Natural killer cell (primary cell): ENCODE data around the gene PTPMT1. TPM values are rescaled to one million over a fixed set of nuclear protein-coding genes. Genes with fewer than 3 reads are reported as not detected.
A peak's percentile ranks its signal among the peaks of the same experiment; 100 is the strongest.

Experiments used
- ATAC-seq, 3 donors: fragments of 150-1000 bp in 2 of 3; fragments of 200-7000 bp in 1 of 3; cut with Tn5 transposase; 1 replicate in 1 of 3; 2 replicates in 2 of 3; pipeline ENCODE4 v1.10.0; 2021; ENCODE audit warnings: mild to moderate bottlenecking in 2 of 3, moderate library complexity in 2 of 3
- DNase-seq, 2 donors: peaks; one replicate each; pipeline versions ENCODE4 v3.0.0 to v3.0.0-alpha.2; 2013 to 2021; ENCODE audit warnings: mixed read lengths in 1 of 2
- H3K27ac ChIP-seq: one replicate; pipeline ENCODE4 v1.5.1; 2013; ENCODE audit warnings: mild to moderate bottlenecking, low read length
- H3K27me3 ChIP-seq: one replicate; pipeline ENCODE4 v1.6.1; 2013; ENCODE audit warnings: low read length; ENCODE audit not compliant: control insufficient read depth, insufficient read depth
- H3K36me3 ChIP-seq: one replicate; pipeline ENCODE4 v1.6.1; 2013; ENCODE audit warnings: low read length; ENCODE audit not compliant: control insufficient read depth, insufficient read depth
- H3K4me1 ChIP-seq: one replicate; pipeline ENCODE4 v1.6.1; 2013; ENCODE audit warnings: low read length; ENCODE audit not compliant: control insufficient read depth, insufficient read depth
- H3K4me3 ChIP-seq: one replicate; pipeline ENCODE4 v1.5.1; 2013; ENCODE audit warnings: low read length
- H3K9me3 ChIP-seq: one replicate; pipeline ENCODE4 v1.6.1; 2013; ENCODE audit warnings: low read length; ENCODE audit not compliant: control insufficient read depth, insufficient read depth
- H3K27ac Mint-ChIP-seq, 2 donors: one replicate each; pipeline ENCODE4 v1.8.0; 2022; ENCODE audit warnings: mild to moderate bottlenecking in 2 of 2, mixed read lengths in 2 of 2, moderate library complexity in 1 of 2
- H3K27me3 Mint-ChIP-seq, 2 donors: one replicate each; pipeline ENCODE4 v1.8.0; 2022; ENCODE audit warnings: low read depth in 2 of 2, mixed read lengths in 2 of 2
- H3K36me3 Mint-ChIP-seq: one replicate; pipeline ENCODE4 v1.8.0; 2022; ENCODE audit warnings: mixed read lengths
- H3K4me1 Mint-ChIP-seq, 2 donors: one replicate each; pipeline ENCODE4 v1.8.0; 2022; ENCODE audit warnings: mixed read lengths in 2 of 2
- H3K4me3 Mint-ChIP-seq: one replicate; pipeline ENCODE4 v1.8.0; 2022; ENCODE audit warnings: mild to moderate bottlenecking, moderate library complexity, mixed read lengths
- H3K9me3 Mint-ChIP-seq, 2 donors: one replicate each; pipeline ENCODE4 v1.8.0; 2022; ENCODE audit warnings: mixed read lengths in 2 of 2
- CTCF ChIP-seq: fragments of 200-600 bp; IDR thresholded peaks from one replicate; pipeline ENCODE4 v1.8.0; 2022; ENCODE audit warnings: antibody characterized with exemption
- WGBS: methylation state at CpG from one replicate; pipeline ENCODE4 v1.1.7; 2013; ENCODE audit warnings: missing lambda C conversion rate; ENCODE audit not compliant: insufficient coverage; 5-methylcytosine and 5-hydroxymethylcytosine counted together
- intact Hi-C: fragments of 100-400 bp; cut with micrococcal nuclease; formaldehyde crosslinking; loops from one replicate; pipeline ENCODE4 v1.14.2; 2022
- total RNA-seq, 4 donors: library from RNA; stranded (reverse); fragments of 120-200 nt in 1 of 4; gene quantifications; one replicate each; pipeline versions ENCODE4 v1.2.3 to v1.2.4, GENCODE V29; 2013 to 2022

The PTPMT1 gene
- total RNA-seq, 3 donors from 2014 or later (not counting 1 experiment from before 2014, with no cell fraction given): 19.4 to 28.6 (median 20.4) TPM

DNA sequence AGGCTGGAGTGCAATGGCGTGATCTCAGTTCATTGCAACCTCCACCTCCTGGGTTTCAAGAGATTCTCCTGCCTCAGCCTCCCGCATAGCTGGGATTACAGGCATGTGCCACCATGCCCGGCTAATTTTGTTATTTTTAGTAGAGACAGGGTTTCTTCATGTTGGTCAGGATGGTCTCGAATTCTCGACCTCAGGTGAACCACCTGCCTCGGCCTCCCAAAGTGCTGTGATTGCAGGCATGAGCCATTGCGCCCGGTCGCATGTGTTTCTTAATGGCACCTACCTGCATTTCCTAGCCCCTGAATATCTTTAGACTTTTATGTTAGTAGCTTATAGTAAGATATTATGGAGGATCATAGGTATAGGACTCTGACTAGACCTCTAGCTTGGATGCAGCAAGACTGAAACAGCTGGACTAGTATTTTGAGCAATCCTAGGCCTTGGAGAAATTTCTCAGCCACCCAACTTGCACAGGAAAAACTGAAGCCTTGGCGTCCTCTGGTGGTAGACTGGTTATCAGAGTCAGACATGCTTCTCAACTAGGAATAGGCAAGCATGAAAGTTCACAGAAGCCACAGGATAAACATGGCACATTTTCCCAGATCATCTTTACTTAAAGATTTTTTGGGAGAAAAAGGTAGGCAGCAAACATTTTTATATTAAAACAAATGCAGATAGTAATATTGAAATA is 51.5 kb downstream of the PTPMT1 start:
- Histone ChIP-seq H3K4me3 (no peak overlapping the region), H3K9me3 (no peaks in the 10 kb centered on the region), H3K4me1 (peaks cover 19% of the 10 kb centered on the region), H3K36me3 (peaks cover 20% of the 10 kb centered on the region), H3K27ac (no peak overlapping the region), H3K27me3 (no peaks in the 10 kb centered on the region)
- H3K4me3 Mint-ChIP-seq: peak overlapping the region; percentile 81
- TF ChIP-seq CTCF: no peak
- H3K9me3 Mint-ChIP-seq: no peaks in the 10 kb centered on the region
- DNase-seq (peak in 1 of 2 donors; percentile 35), ATAC-seq (no peak)
- WGBS: 91% methylated on average over 10 of the region's 10 CpGs
- H3K27ac Mint-ChIP-seq: no peak overlapping the region
- intact Hi-C loops: no loop called here
- peaks cover 0 to 5% of the 10 kb centered on the region in 2 donors for H3K27me3 Mint-ChIP-seq
- H3K4me1 Mint-ChIP-seq: peaks cover 20 to 22% of the 10 kb centered on the region in 2 donors
- peaks cover 9% of the 10 kb centered on the region for H3K36me3 Mint-ChIP-seq

- H3K27me3 ChIP-seq: no peaks in the 10 kb centered on the region
Measured at GRCh38 chr11:47617417-47617809, 52.0 kb downstream of the PTPMT1 start.

GRCh38 chr11:47620836-47621378 is 55.5 kb downstream of the PTPMT1 start:
- TF ChIP-seq CTCF: no peak
- H3K27me3 ChIP-seq: no peaks in the 10 kb centered on the region
- Mint-ChIP-seq H3K4me1 (peaks cover 11 to 14% of the 10 kb centered on the region in 2 donors), H3K4me3 (no peak overlapping the region), H3K27ac (no peak overlapping the region), H3K36me3 (peaks cover 16% of the 10 kb centered on the region), H3K9me3 (no peaks in the 10 kb centered on the region), H3K27me3 (peaks cover 0 to 3% of the 10 kb centered on the region in 2 donors)
- H3K36me3 ChIP-seq: peaks cover 44% of the 10 kb centered on the region
- peaks cover 12% of the 10 kb centered on the region for H3K4me1 ChIP-seq
- intact Hi-C loops: no loop called here
- no peak for DNase-seq
- H3K27ac ChIP-seq: no peak overlapping the region
- H3K4me3 ChIP-seq: no peak overlapping the region
- ATAC-seq: no peak
- H3K9me3 ChIP-seq: no peaks in the 10 kb centered on the region
- WGBS: 100% methylated on average over 1 of the region's 2 CpGs

More at GRCh38 chr11:47617417-47617809, 52.0 kb downstream of the PTPMT1 start:
- Histone ChIP-seq H3K9me3 (no peaks in the 10 kb centered on the region), H3K27ac (no peak overlapping the region), H3K4me1 (peaks cover 17% of the 10 kb centered on the region), H3K4me3 (no peak overlapping the region), H3K36me3 (peaks cover 21% of the 10 kb centered on the region)
- ATAC-seq: no peak
- 61% methylated on average over 3 of the region's 3 CpGs for WGBS
- no peak for TF ChIP-seq CTCF
- no peak overlapping the region for H3K27ac Mint-ChIP-seq
- no peak overlapping the region for H3K4me3 Mint-ChIP-seq
- H3K36me3 Mint-ChIP-seq: peaks cover 9% of the 10 kb centered on the region
- H3K9me3 Mint-ChIP-seq: no peaks in the 10 kb centered on the region
- intact Hi-C loops: no loop called here
- H3K4me1 Mint-ChIP-seq: peaks cover 20 to 22% of the 10 kb centered on the region in 2 donors
- DNase-seq: no peak
- H3K27me3 Mint-ChIP-seq: peaks cover 0 to 5% of the 10 kb centered on the region in 2 donors

Other genes starting within 250 kb of the PTPMT1 start
- gene MYBPC3, start 212.9 kb upstream of the PTPMT1 start, total RNA-seq: under 1 TPM in 2 of 3 donors, not detected in 1; 0.45 to 0.53 TPM
- 10 to 100 TPM; 15.0 to 65.4 (median 55.4) TPM for gene SPI1, start 187.1 kb upstream of the PTPMT1 start, total RNA-seq
- gene SLC39A13, start 157.0 kb upstream of the PTPMT1 start, total RNA-seq: 10 to 100 TPM; 29.1 to 34.7 (median 32.6) TPM
- 10 to 100 TPM; 74.0 to 85.9 (median 77.7) TPM for gene PSMC3, start 139.2 kb upstream of the PTPMT1 start, total RNA-seq
- 1 to 10 TPM; 1.6 to 2.2 (median 1.7) TPM for gene RAPSN, start 116.5 kb upstream of the PTPMT1 start, total RNA-seq
- gene CELF1, start 12.5 kb upstream of the PTPMT1 start, total RNA-seq: 100 to 1,000 TPM; 128 to 168 (median 162) TPM
- gene KBTBD4, start 13.4 kb downstream of the PTPMT1 start, total RNA-seq: 10 to 100 TPM; 17.7 to 24.1 (median 20.9) TPM
- gene NDUFS3, start 13.5 kb downstream of the PTPMT1 start, total RNA-seq: 100 to 1,000 TPM; 114 to 138 (median 115) TPM
- under 1 TPM in 1 of 3 donors, not detected in 2; 0.25 TPM for gene FAM180B, start 21.1 kb downstream of the PTPMT1 start, total RNA-seq
- gene C1QTNF4, start 28.8 kb downstream of the PTPMT1 start, total RNA-seq: 1 to 10 TPM in 2 of 3 donors, under 1 TPM in 1; 0.78 to 2.0 (median 1.3) TPM
- 10 to 100 TPM; 25.0 to 32.4 (median 31.4) TPM for gene MTCH2, start 77.0 kb downstream of the PTPMT1 start, total RNA-seq
- gene AGBL2, start 149.8 kb downstream of the PTPMT1 start, total RNA-seq: 1 to 10 TPM; 6.1 to 8.5 (median 8.2) TPM
- gene FNBP4, start 201.7 kb downstream of the PTPMT1 start, total RNA-seq: 100 to 1,000 TPM; 205 to 252 (median 214) TPM